A549 (cell line): Measurements from ENCODE around the gene OR4C15.

Source experiments
- CTCF ChIP-seq: fragments of >200 bp; sonication (Bioruptor Twin); formaldehyde crosslinking; IDR thresholded peaks from 3 replicates; pipeline ENCODE4 v1.5.1; 2016
- POLR2A ChIP-seq: IDR thresholded peaks from 2 replicates; pipeline ENCODE4 v1.6.1; 2012; ENCODE audit warnings: mild to moderate bottlenecking, low read length
- TF ChIP-seq, protein P1 (sequence below): fragments of 200-600 bp; sonication (generic); IDR thresholded peaks from 2 replicates; pipeline ENCODE4 v1.6.1; 2016; ENCODE audit warnings: antibody characterized with exemption, mild to moderate bottlenecking, moderate library complexity

DNA sequence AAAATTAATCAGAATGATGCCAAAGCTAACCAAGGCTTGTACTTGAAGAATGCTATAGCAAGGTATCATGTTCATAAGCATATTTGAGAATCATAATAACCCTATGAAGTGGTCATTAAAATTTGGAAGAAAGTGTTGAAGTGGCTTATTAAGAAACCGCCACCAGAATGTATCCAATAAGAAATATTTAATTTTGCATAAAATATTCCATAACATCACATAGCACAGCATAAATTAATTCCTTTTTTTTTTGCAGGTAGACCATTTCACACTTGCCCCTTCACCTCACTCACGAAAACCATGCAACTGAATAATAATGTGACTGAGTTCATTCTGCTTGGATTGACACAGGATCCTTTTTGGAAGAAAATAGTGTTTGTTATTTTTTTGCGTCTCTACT, 17.6 kb downstream of the OR4C15 start, which contains the start of gene OR4C16:
- TF ChIP-seq, protein P1, sequence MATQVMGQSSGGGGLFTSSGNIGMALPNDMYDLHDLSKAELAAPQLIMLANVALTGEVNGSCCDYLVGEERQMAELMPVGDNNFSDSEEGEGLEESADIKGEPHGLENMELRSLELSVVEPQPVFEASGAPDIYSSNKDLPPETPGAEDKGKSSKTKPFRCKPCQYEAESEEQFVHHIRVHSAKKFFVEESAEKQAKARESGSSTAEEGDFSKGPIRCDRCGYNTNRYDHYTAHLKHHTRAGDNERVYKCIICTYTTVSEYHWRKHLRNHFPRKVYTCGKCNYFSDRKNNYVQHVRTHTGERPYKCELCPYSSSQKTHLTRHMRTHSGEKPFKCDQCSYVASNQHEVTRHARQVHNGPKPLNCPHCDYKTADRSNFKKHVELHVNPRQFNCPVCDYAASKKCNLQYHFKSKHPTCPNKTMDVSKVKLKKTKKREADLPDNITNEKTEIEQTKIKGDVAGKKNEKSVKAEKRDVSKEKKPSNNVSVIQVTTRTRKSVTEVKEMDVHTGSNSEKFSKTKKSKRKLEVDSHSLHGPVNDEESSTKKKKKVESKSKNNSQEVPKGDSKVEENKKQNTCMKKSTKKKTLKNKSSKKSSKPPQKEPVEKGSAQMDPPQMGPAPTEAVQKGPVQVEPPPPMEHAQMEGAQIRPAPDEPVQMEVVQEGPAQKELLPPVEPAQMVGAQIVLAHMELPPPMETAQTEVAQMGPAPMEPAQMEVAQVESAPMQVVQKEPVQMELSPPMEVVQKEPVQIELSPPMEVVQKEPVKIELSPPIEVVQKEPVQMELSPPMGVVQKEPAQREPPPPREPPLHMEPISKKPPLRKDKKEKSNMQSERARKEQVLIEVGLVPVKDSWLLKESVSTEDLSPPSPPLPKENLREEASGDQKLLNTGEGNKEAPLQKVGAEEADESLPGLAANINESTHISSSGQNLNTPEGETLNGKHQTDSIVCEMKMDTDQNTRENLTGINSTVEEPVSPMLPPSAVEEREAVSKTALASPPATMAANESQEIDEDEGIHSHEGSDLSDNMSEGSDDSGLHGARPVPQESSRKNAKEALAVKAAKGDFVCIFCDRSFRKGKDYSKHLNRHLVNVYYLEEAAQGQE, result no peak
- no peak for TF ChIP-seq POLR2A
- no peak for TF ChIP-seq CTCF
